Prostate gland (tissue), 2 donors: Measurements from ENCODE around the gene XPO6. TPM values are rescaled to one million over a fixed set of nuclear protein-coding genes. Genes with fewer than 3 reads are reported as not detected.

Experiments used
- DNase-seq: peaks from one replicate; pipeline ENCODE4 v3.0.0-alpha.2; 2019; ENCODE audit warnings: low spot score
- H3K27ac ChIP-seq, 2 donors: fragments of 200-600 bp; sonication (generic); 2 replicates each; pipeline ENCODE4 v1.5.1; 2017 to 2019
- H3K27me3 ChIP-seq: fragments of 200-600 bp; sonication (generic); replicated peaks from 2 replicates; pipeline ENCODE4 v1.5.1; 2019; ENCODE audit not compliant: insufficient read depth
- H3K36me3 ChIP-seq, 2 donors: fragments of 200-600 bp; sonication (generic); 1 replicate in 1 of 2; 2 replicates in 1 of 2; pipeline versions ENCODE4 v1.5.1 to v1.8.1; 2017 to 2019
- H3K4me1 ChIP-seq: fragments of 200-600 bp; sonication (generic); replicated peaks from 2 replicates; pipeline ENCODE4 v1.5.1; 2019
- H3K4me3 ChIP-seq, 2 donors: fragments of 200-600 bp; sonication (generic); 2 replicates each; pipeline ENCODE4 v1.5.1; 2017 to 2019
- H3K9me3 ChIP-seq: fragments of 200-600 bp; sonication (generic); 2 replicates; pipeline ENCODE4 v1.5.1; 2017
- CTCF ChIP-seq, 4 experiments: fragments of 200-600 bp in 2 of 4; fragments of 450-650 bp in 2 of 4; sonication (generic) in 2 of 4; IDR thresholded peaks; 1 replicate in 3 of 4; 2 replicates in 1 of 4; pipeline ENCODE4 v1.5.1; 2016 to 2019; ENCODE audit warnings: antibody characterized with exemption in 4 of 4, mild to moderate bottlenecking in 2 of 4, moderate library complexity in 2 of 4
- POLR2A ChIP-seq: fragments of 450-650 bp; IDR thresholded peaks from one replicate; pipeline ENCODE4 v1.6.1; 2016; ENCODE audit warnings: antibody characterized with exemption, mild to moderate bottlenecking
- POLR2AphosphoS5 ChIP-seq: sonication (generic); formaldehyde crosslinking; IDR thresholded peaks from one replicate; pipeline ENCODE4 v1.6.1; 2017; ENCODE audit warnings: antibody characterized with exemption
- WGBS: methylation state at CpG from one replicate; pipeline ENCODE4 v1.1.5; 2018; 5-methylcytosine and 5-hydroxymethylcytosine counted together
- intact Hi-C: fragments of 100-400 bp; cut with DNase I; formaldehyde crosslinking; loops from one replicate; pipeline ENCODE4 v1.14.2; 2022
- total RNA-seq, 2 donors: library from RNA; depleted of rRNA; stranded (reverse); fragments of >200 nt; gene quantifications; one replicate each; pipeline ENCODE4 v1.1.0, GENCODE V29; 2016

The XPO6 gene
- total RNA-seq, 2 donors from 2014 or later: 51.1 to 145 TPM

- Histone ChIP-seq H3K36me3 (peaks cover 0 to 6% of the 10 kb centered on the region in 2 donors), H3K27me3 (no peaks in the 10 kb centered on the region), H3K4me3 (no peak overlapping the region), H3K9me3 (no peaks in the 10 kb centered on the region), H3K4me1 (no peaks in the 10 kb centered on the region), H3K27ac (no peak overlapping the region)
- TF ChIP-seq CTCF (IDR thresholded peaks at IDR 0.05) (no peak), POLR2AphosphoS5 (no peak), POLR2A (no peak)
- 73% methylated on average over 3 of the region's 3 CpGs for WGBS
- no peak for DNase-seq
- intact Hi-C loops: no loop called here
Observed at GRCh38 chr16:28110074-28110473, 101.7 kb downstream of the XPO6 start.

GRCh38 chr16:28108590-28109247 lies 103.0 kb downstream of the XPO6 start:
- DNase-seq: no peak
- Histone ChIP-seq H3K36me3 (peaks cover 0 to 14% of the 10 kb centered on the region in 2 donors), H3K9me3 (no peaks in the 10 kb centered on the region), H3K4me3 (no peak overlapping the region), H3K27me3 (no peaks in the 10 kb centered on the region), H3K27ac (no peak overlapping the region), H3K4me1 (no peaks in the 10 kb centered on the region)
- TF ChIP-seq POLR2AphosphoS5 (no peak), CTCF (IDR thresholded peaks at IDR 0.05) (no peak), POLR2A (no peak)
- 80% methylated on average over 12 of the region's 12 CpGs for WGBS
- intact Hi-C loops: no loop called here

- Histone ChIP-seq H3K9me3 (no peaks in the 10 kb centered on the region), H3K4me1 (no peaks in the 10 kb centered on the region), H3K36me3 (peaks cover 0 to 18% of the 10 kb centered on the region in 2 donors), H3K27ac (no peak overlapping the region), H3K4me3 (no peak overlapping the region), H3K27me3 (no peaks in the 10 kb centered on the region)
- intact Hi-C loops: no loop called here
- TF ChIP-seq POLR2AphosphoS5 (no peak), POLR2A (no peak), CTCF (IDR thresholded peaks at IDR 0.05) (no peak)
- DNase-seq: no peak
- 48% methylated on average over 8 of the region's 8 CpGs for WGBS
Observed at GRCh38 chr16:28107232-28107631, 104.5 kb downstream of the XPO6 start.

GRCh38 chr16:28106467-28107215 lies 105.1 kb downstream of the XPO6 start:
- H3K36me3 ChIP-seq: peaks cover 0 to 19% of the 10 kb centered on the region in 2 donors
- no peaks in the 10 kb centered on the region for H3K4me1 ChIP-seq
- no peaks in the 10 kb centered on the region for H3K9me3 ChIP-seq
- H3K27me3 ChIP-seq: no peaks in the 10 kb centered on the region
- 74% methylated on average over 5 of the region's 5 CpGs for WGBS
- H3K27ac ChIP-seq: no peak overlapping the region
- no peak overlapping the region for H3K4me3 ChIP-seq
- intact Hi-C loops: no loop called here
- DNase-seq: no peak
- TF ChIP-seq POLR2AphosphoS5 (no peak), CTCF (IDR thresholded peaks at IDR 0.05) (no peak), POLR2A (no peak)

GRCh38 chr16:28105954-28106353 lies 105.8 kb downstream of the XPO6 start:
- Histone ChIP-seq H3K36me3 (peaks cover 6 to 26% of the 10 kb centered on the region in 2 donors), H3K27ac (no peak overlapping the region), H3K4me1 (no peaks in the 10 kb centered on the region), H3K9me3 (no peaks in the 10 kb centered on the region), H3K27me3 (no peaks in the 10 kb centered on the region), H3K4me3 (no peak overlapping the region)
- intact Hi-C loops: no loop called here
- DNase-seq: no peak
- TF ChIP-seq POLR2A (no peak), CTCF (IDR thresholded peaks at IDR 0.05) (no peak), POLR2AphosphoS5 (no peak)
- WGBS: 93% methylated on average over 7 of the region's 7 CpGs
